Measurements from ENCODE around the gene ZNF69. TPM values are rescaled to one million over a fixed set of nuclear protein-coding genes. Genes with fewer than 3 reads are reported as not detected.
"Not testable (repeated sequence)": the region's sequence is repeated elsewhere in the genome, so short reads cannot be mapped to it uniquely, and the experiment has no call there.

The ZNF69 gene
- total RNA-seq, 4 donors from 2014 or later = 14.1 to 20.0 (median 16.7) TPM

- 94 to 98% methylated on average over 3 of the region's 3 CpGs for WGBS, 2 donors
- Histone ChIP-seq H3K36me3 (peaks cover 20 to 22% of the 10 kb centered on the region in 2 donors), H3K4me1 (no peaks in the 10 kb centered on the region), H3K27me3 (no peaks in the 10 kb centered on the region), H3K27ac (no peak overlapping the region), H3K9me3 (peaks cover 11% of the 10 kb centered on the region), H3K4me3 (replicated peaks in 1 of 3) (no peak overlapping the region)
- intact Hi-C loops (cut with DNase I) = no loop called here
- no peak for TF ChIP-seq POLR2A (IDR thresholded peaks at IDR 0.05)
- TF ChIP-seq, protein P1, sequence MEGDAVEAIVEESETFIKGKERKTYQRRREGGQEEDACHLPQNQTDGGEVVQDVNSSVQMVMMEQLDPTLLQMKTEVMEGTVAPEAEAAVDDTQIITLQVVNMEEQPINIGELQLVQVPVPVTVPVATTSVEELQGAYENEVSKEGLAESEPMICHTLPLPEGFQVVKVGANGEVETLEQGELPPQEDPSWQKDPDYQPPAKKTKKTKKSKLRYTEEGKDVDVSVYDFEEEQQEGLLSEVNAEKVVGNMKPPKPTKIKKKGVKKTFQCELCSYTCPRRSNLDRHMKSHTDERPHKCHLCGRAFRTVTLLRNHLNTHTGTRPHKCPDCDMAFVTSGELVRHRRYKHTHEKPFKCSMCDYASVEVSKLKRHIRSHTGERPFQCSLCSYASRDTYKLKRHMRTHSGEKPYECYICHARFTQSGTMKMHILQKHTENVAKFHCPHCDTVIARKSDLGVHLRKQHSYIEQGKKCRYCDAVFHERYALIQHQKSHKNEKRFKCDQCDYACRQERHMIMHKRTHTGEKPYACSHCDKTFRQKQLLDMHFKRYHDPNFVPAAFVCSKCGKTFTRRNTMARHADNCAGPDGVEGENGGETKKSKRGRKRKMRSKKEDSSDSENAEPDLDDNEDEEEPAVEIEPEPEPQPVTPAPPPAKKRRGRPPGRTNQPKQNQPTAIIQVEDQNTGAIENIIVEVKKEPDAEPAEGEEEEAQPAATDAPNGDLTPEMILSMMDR (IDR thresholded peaks at IDR 0.05) = no peak
- DNase-seq = no peak
These were observed 14.6 kb downstream of the ZNF69 start for GRCh38 chr19:11902228-11902627.

- intact Hi-C loops (cut with DNase I) = no loop called here
- Histone ChIP-seq H3K4me1 (no peaks in the 10 kb centered on the region), H3K27me3 (no peaks in the 10 kb centered on the region), H3K9me3 (peaks cover 11% of the 10 kb centered on the region), H3K27ac (no peak overlapping the region), H3K36me3 (peaks cover 20 to 22% of the 10 kb centered on the region in 2 donors), H3K4me3 (replicated peaks in 1 of 3) (no peak overlapping the region)
- TF ChIP-seq, protein P1 (IDR thresholded peaks at IDR 0.05) = no peak
- TF ChIP-seq POLR2A (IDR thresholded peaks at IDR 0.05) = no peak
- WGBS, 2 donors = 94 to 96% methylated on average over 3 of the region's 3 CpGs
- no peak for DNase-seq
These were observed 18.3 kb downstream of the ZNF69 start for GRCh38 chr19:11905928-11906327.

DNA sequence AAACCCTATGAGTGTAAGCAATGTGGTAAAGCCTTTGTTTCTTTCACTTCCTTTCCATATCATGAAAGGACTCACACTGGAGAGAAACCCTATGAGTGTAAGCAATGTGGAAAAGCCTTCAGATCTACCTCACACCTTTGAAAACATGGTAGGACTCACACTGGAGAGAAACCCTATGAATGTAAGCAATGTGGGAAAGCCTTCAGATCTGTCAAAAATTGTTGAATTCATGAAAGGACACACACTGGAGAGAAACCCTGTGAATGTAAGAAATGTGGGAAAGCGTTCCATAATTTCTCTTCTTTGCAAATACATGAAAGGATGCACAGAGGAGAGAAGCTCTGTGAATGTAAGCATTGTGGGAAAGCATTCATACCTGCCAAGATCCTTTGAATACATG, 24.4 kb downstream of the ZNF69 start:
- not testable (repeated sequence) for H3K27me3 ChIP-seq; H3K36me3 ChIP-seq; DNase-seq; H3K4me1 ChIP-seq; H3K4me3 ChIP-seq (replicated peaks in 1 of 3); H3K9me3 ChIP-seq; H3K27ac ChIP-seq
- WGBS, 2 donors = 96 to 100% methylated on average over 1 of the region's 1 CpG
- intact Hi-C loops (cut with DNase I) = loop anchor here (10.0 kb wide), 1 partner anchor 163 kb away; no protein-coding TSS in a partner anchor

- not testable (repeated sequence) for DNase-seq; H3K9me3 ChIP-seq; H3K27me3 ChIP-seq; H3K36me3 ChIP-seq; H3K27ac ChIP-seq; H3K4me3 ChIP-seq (replicated peaks in 1 of 3); H3K4me1 ChIP-seq
- 95 to 96% methylated on average over 3 to 4 of the region's 4 CpGs for WGBS, 2 donors
- intact Hi-C loops (cut with DNase I) = loop anchor here (10.0 kb wide), 1 partner anchor 160 kb away; no protein-coding TSS in a partner anchor
These were observed 27.0 kb downstream of the ZNF69 start for GRCh38 chr19:11914417-11915051.

- Histone ChIP-seq H3K4me1 (peaks cover 5 to 21% of the 10 kb centered on the region in 2 donors), H3K27ac (no peak overlapping the region), H3K9me3 (no peaks in the 10 kb centered on the region), H3K4me3 (replicated peaks in 1 of 3) (no peak overlapping the region), H3K36me3 (no peaks in the 10 kb centered on the region), H3K27me3 (no peaks in the 10 kb centered on the region)
- no peak for TF ChIP-seq POLR2A (IDR thresholded peaks at IDR 0.05)
- TF ChIP-seq, protein P1 (IDR thresholded peaks at IDR 0.05) = no peak
- intact Hi-C loops (cut with DNase I) = loop anchor here (2.0 kb wide), 1 partner anchor 67 kb away; no protein-coding TSS in a partner anchor
- 63 to 64% methylated on average over 6 of the region's 6 CpGs for WGBS, 2 donors
- no peak for DNase-seq
These were observed 34.4 kb downstream of the ZNF69 start for GRCh38 chr19:11921852-11922495.

All from thyroid gland (tissue), 4 donors.